Left renal pelvis (tissue), 4 donors: ENCODE measurements around the gene RRM1. TPM values are rescaled to one million over a fixed set of nuclear protein-coding genes. Genes with fewer than 3 reads are reported as not detected.

Experiments
- DNase-seq, 4 donors: peaks; one replicate each; pipeline ENCODE4 v3.0.0-alpha.2; 2013; ENCODE audit warnings: low read depth in 4 of 4, low spot score in 3 of 4
- polyA plus RNA-seq, 4 donors: library from polyadenylated mRNA; unstranded; fragments of 120-200 nt; gene quantifications; one replicate each; pipeline ENCODE4 v1.2.1, GENCODE V29; 2013; ENCODE audit not compliant: insufficient read length in 4 of 4

RRM1 gene
- polyA plus RNA-seq, 4 donors = 57.1 to 84.2 (median 71.0) TPM

DNA sequence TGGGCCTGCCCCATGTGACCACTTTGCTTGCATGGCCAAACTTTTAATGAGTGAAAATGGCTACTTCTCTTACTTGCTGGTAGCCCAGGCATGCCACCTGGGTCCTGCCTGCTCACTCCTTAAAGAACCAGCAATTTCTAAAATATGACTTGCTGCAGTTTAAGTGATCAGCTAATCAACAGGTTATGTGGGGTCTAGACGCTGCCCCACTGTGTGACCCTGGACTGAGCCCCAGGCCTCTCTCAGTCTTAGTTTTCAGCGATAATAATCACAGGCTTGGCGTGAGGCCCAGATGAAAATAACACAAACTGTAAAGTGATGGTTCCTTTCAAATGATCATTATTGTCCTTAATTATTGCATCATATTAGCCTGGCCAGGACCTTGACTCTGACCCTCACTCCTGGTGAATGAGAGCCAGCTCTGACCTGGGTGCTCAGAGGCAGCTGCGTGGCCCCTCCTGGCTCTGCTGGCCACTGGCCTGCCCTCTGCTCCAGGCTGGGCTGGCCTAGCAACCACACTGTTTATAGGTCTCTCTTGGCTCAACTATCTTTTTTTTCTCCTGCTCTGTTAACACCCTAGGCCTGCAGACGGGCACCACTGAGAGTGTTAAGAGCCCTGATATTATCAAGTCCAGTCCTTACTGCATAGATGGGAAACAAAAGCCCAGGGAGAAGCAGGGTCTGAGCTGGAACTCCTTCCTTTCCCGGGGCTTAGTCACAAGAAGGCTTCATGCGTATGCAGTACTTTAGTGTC is 89.7 kb downstream of the RRM1 start:
- no peak for DNase-seq

GRCh38 chr11:4185561-4185960 is 91.0 kb downstream of the RRM1 start:
- DNase-seq = no peak

DNA sequence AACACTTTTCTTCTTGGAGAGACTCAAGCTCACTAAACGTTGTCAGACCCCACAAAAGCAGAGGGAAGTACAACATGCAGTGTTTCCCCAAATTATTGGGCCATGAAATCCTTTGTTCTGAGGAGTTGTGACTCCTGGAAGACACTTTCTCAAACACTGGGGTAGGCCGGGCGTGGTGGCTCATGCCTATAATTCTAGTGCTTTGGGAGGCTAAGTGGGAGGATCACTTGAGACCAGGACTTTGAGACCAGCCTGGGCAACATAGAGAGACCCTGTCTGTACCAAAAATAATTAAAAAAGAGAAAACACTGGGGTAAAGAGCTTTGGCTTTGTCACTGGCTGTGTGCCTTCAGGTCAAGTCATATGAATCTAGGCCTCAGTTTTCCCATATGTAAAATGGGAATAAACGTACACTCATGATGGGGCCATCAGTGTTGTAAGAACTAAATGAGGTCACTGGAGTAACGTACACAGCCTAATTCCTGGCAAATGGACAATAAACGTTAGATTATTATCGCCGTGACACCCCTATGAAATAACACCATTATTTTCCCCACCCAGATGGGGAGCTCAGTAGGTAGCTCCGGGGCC is 92.0 kb downstream of the RRM1 start:
- DNase-seq = no peak

DNA sequence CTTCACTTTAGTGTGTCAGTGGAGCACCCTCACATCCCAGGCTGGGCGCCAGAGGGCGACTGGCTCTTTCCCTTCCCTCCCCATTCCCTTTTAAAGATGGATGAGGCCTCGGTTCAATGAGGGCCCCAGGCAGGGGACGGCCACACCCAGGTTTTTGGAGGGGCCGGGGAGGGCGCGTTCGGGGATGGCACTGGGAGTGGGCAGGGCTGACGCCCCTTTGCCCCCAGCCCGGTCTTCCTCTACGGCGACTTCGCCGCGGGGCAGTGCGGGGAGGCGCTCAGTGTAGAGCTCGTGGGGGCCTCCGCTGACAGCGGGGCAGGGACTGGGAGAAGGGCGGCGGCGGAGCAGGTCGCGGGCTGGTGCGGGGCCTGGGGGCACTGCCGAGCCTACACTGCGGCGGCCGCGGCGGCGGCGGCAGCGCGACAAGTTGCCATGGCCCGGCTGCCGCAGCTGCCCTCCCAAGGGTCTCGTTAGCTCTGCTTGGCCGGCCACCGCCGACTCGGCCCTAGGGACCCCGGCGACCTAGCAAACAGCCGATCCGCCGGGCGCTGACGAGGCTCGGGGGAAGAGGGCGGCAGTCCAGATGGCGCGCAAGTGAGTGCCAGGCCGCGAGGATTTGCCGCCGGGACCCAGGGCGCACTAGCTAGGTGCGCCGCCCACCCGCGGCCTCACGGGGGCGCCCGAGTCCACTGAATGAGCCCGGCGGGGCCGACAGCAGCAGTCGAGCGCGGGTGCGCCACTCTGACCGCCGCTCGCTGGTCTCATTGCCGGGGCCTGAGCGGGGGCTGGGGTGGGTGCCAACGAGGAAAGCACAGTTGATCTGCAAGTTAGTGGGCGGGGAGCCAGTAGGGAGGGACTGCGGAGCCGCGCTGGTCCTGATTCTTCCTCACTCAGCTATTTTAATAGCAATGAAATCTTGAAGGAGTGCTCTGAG is 92.7 kb downstream of the RRM1 start:
- peak; percentile 60 to 71 (median 64) for DNase-seq

Other genes starting within 250 kb of the RRM1 start
- 10 to 100 TPM; 30.4 to 68.4 (median 37.2) TPM for gene STIM1, start 239.1 kb upstream of the RRM1 start, polyA plus RNA-seq